NCI-H82 treated with DMSO at 0.1 percent for 48 hours (cell line): Measurements from ENCODE around the gene SRPK2.
"Not testable (repeated sequence)": the region's sequence is repeated elsewhere in the genome, so short reads cannot be mapped to it uniquely, and the experiment has no call there.

Experiments used
- DNase-seq: peaks from one replicate; lab custom pipeline; 2025; ENCODE audit not compliant: unreplicated experiment; lab: John Stamatoyannopoulos, UW

The SRPK2 gene

GRCh38 chr7:105268056-105268455, 120.7 kb downstream of the SRPK2 start:
- DNase-seq, result no peak

GRCh38 chr7:105267244-105267643, 121.5 kb downstream of the SRPK2 start:
- no peak for DNase-seq

GRCh38 chr7:105264707-105265106, 124.0 kb downstream of the SRPK2 start:
- no peak for DNase-seq

GRCh38 chr7:105261689-105262088, 127.0 kb downstream of the SRPK2 start:
- no peak for DNase-seq

- DNase-seq, result not testable (repeated sequence)
Observed at GRCh38 chr7:105260201-105260871, 128.4 kb downstream of the SRPK2 start.

GRCh38 chr7:105258919-105259318, 129.8 kb downstream of the SRPK2 start:
- DNase-seq, result not testable (repeated sequence)

GRCh38 chr7:105257338-105257737, 131.4 kb downstream of the SRPK2 start:
- no peak for DNase-seq

GRCh38 chr7:105256761-105257231, 131.9 kb downstream of the SRPK2 start:
- no peak for DNase-seq

- peak; percentile 89 for DNase-seq
Observed at GRCh38 chr7:105250706-105251105, 138.0 kb downstream of the SRPK2 start.

GRCh38 chr7:105250239-105250638, 138.5 kb downstream of the SRPK2 start:
- DNase-seq, result no peak

- no peak for DNase-seq
Observed at GRCh38 chr7:105249216-105249615, 139.5 kb downstream of the SRPK2 start.

GRCh38 chr7:105246679-105247078, 142.0 kb downstream of the SRPK2 start:
- DNase-seq, result no peak

GRCh38 chr7:105246256-105246655, 142.5 kb downstream of the SRPK2 start:
- DNase-seq, result peak; percentile 69

- peak; percentile 62 for DNase-seq
Observed at GRCh38 chr7:105245398-105246114, 143.2 kb downstream of the SRPK2 start.

- DNase-seq, result no peak
Observed at GRCh38 chr7:105244594-105244993, 144.1 kb downstream of the SRPK2 start.

- DNase-seq, result no peak
Observed at GRCh38 chr7:105241198-105241597, 147.5 kb downstream of the SRPK2 start.

- no peak for DNase-seq
Observed at GRCh38 chr7:105238198-105238765, 150.4 kb downstream of the SRPK2 start.

GRCh38 chr7:105234886-105235285, 153.8 kb downstream of the SRPK2 start:
- DNase-seq, result no peak

GRCh38 chr7:105232829-105233291, 155.9 kb downstream of the SRPK2 start:
- DNase-seq, result not testable (repeated sequence)

GRCh38 chr7:105230486-105230885, 158.2 kb downstream of the SRPK2 start:
- DNase-seq, result no peak

- no peak for DNase-seq
Observed at GRCh38 chr7:105229641-105230040, 159.1 kb downstream of the SRPK2 start.

GRCh38 chr7:105228555-105228954, 160.2 kb downstream of the SRPK2 start:
- DNase-seq, result no peak
